ENCODE results near the gene HNRNPH1.
"Not testable (repeated sequence)": the region's sequence is repeated elsewhere in the genome, so short reads cannot be mapped to it uniquely, and the experiment has no call there.

HNRNPH1 gene

GRCh38 chr5:179623003-179623905, at the start of gene HNRNPH1:
Gene HNRNPH1 (minus strand): TSS chr5:179623671. CDS start chr5:179623133, 538 bp downstream.
- DNase-seq (ENCODE audit: low read depth), result peak; percentile 99

- peak; percentile 73 for DNase-seq (ENCODE audit: low read depth)
Observed at GRCh38 chr5:179668391-179668790, 44.9 kb upstream of the HNRNPH1 start.

- not testable (repeated sequence) for DNase-seq (ENCODE audit: low read depth)
Observed at GRCh38 chr5:179661647-179662046, 38.2 kb upstream of the HNRNPH1 start.

GRCh38 chr5:179658179-179658856, 34.8 kb upstream of the HNRNPH1 start:
- DNase-seq (ENCODE audit: low read depth), result peak; percentile 58

GRCh38 chr5:179657302-179658178, 34.1 kb upstream of the HNRNPH1 start:
- not testable (repeated sequence) for DNase-seq (ENCODE audit: low read depth)

- DNase-seq (ENCODE audit: low read depth), result not testable (repeated sequence)
Observed at GRCh38 chr5:179653135-179653534, 29.7 kb upstream of the HNRNPH1 start.

GRCh38 chr5:179650245-179650644, 26.8 kb upstream of the HNRNPH1 start:
- not testable (repeated sequence) for DNase-seq (ENCODE audit: low read depth)

- DNase-seq (ENCODE audit: low read depth), result not testable (repeated sequence)
Observed at GRCh38 chr5:179649166-179649703, 25.8 kb upstream of the HNRNPH1 start.

GRCh38 chr5:179648410-179648809, 24.9 kb upstream of the HNRNPH1 start:
- no peak for DNase-seq (ENCODE audit: low read depth)

GRCh38 chr5:179644766-179645165, 21.3 kb upstream of the HNRNPH1 start:
- DNase-seq (ENCODE audit: low read depth), result not testable (repeated sequence)

GRCh38 chr5:179643141-179643920, 19.9 kb upstream of the HNRNPH1 start:
- DNase-seq (ENCODE audit: low read depth), result not testable (repeated sequence)

GRCh38 chr5:179642626-179643025, 19.2 kb upstream of the HNRNPH1 start:
- DNase-seq (ENCODE audit: low read depth), result not testable (repeated sequence)

- DNase-seq (ENCODE audit: low read depth), result not testable (repeated sequence)
Observed at GRCh38 chr5:179641745-179642144, 18.3 kb upstream of the HNRNPH1 start.

- DNase-seq (ENCODE audit: low read depth), result not testable (repeated sequence)
Observed at GRCh38 chr5:179639296-179639695, 15.8 kb upstream of the HNRNPH1 start.

- not testable (repeated sequence) for DNase-seq (ENCODE audit: low read depth)
Observed at GRCh38 chr5:179634370-179635172, 11.1 kb upstream of the HNRNPH1 start.

- not testable (repeated sequence) for DNase-seq (ENCODE audit: low read depth)
Observed at GRCh38 chr5:179633501-179634369, 10.3 kb upstream of the HNRNPH1 start.

- DNase-seq (ENCODE audit: low read depth), result no peak
Observed at GRCh38 chr5:179624841-179625271, 1.4 kb upstream of the HNRNPH1 start.

- DNase-seq (ENCODE audit: low read depth), result peak; percentile 91
Observed at GRCh38 chr5:179623906-179624741, 653 bp upstream of the HNRNPH1 start.
